ENCODE results near the gene PSMB3.

- no peak for TF ChIP-seq GATA3 (IDR thresholded peaks at IDR 0.05; ENCODE audit: low read depth, low read length)
- no peak for TF ChIP-seq GATA2 (IDR thresholded peaks at IDR 0.05; ENCODE audit: low read depth, low read length)
These were observed 14.4 kb upstream of the PSMB3 start for GRCh38 chr17:38738007-38738662.
